GM12874 (cell line): Measurements from ENCODE around the gene FANCC.

Experiments used
- TF ChIP-seq, protein P1 (sequence below): IDR thresholded peaks from 2 replicates; pipeline ENCODE4 v1.5.1; 2011; ENCODE audit warnings: low read depth, mild to moderate bottlenecking, control low read depth, low read length, moderate library complexity; ENCODE audit not compliant: insufficient read depth

FANCC gene

DNA sequence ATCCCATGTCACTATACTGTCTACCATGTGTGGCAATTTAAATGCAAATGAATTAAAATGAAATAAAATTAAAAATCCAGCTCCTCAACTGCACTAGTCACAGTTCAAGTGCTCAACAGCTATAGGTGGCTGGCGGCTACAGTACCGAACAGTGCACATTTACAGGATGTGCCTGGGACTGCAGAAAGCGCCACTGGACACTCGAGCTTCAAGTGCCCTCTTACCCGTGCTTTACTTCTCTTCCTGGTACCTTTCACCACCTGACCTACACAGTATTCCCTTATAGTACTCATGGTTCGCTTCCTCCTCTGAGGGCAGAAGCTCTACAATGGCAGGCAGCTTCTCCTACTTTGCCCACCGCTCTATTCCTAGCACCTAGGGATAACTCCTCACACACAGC is 166.6 kb downstream of the FANCC start:
- TF ChIP-seq, protein P1, sequence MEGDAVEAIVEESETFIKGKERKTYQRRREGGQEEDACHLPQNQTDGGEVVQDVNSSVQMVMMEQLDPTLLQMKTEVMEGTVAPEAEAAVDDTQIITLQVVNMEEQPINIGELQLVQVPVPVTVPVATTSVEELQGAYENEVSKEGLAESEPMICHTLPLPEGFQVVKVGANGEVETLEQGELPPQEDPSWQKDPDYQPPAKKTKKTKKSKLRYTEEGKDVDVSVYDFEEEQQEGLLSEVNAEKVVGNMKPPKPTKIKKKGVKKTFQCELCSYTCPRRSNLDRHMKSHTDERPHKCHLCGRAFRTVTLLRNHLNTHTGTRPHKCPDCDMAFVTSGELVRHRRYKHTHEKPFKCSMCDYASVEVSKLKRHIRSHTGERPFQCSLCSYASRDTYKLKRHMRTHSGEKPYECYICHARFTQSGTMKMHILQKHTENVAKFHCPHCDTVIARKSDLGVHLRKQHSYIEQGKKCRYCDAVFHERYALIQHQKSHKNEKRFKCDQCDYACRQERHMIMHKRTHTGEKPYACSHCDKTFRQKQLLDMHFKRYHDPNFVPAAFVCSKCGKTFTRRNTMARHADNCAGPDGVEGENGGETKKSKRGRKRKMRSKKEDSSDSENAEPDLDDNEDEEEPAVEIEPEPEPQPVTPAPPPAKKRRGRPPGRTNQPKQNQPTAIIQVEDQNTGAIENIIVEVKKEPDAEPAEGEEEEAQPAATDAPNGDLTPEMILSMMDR: no peak

DNA sequence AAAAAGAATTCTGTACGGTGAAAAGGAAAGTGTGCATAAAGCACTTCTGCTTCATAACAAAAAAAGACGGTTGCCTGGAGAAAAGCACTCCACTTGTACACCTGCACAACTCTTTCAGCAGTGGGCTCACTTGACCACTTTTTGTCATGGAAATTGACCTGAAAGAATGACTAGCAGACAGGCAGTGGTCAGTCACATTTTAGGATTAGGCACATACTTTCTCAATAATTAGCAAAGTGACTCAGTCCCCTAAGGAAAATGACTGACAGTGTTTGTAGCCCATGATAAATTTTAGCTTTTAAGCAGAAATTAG is 169.3 kb downstream of the FANCC start:
- TF ChIP-seq, protein P1: no peak

DNA sequence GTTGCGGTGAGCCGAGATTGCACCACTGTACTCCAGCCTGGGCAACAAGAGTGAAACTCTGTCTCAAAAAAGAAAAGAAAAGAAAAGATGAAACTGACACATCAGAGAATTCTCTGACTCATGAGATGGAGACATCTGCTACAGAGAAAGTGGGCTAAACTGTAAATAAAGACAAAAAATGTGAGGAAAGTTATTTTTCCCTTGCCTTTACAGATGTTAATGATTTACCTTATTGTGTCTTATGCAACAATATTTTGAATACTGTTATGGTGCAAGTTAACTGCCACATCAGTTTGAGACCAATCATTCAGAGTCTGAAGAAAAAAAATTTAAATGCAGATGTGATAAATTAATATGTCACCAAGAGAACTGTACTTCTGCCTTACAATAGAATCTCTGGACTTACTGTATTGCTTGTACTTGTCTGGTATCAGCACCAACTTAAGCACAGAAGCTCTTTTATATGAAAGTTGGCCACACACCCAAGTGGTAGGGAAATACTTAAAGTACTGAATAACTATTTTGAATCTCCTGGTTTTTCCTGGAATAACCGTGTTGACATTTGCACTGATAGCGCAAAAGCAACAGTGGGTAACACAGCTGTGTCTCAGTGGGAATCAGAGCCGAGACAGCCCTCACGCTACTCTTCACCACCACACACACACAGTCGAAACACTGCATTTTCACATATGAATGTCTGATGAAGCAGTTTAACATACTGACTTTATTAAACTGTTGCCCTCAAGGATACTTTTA is 169.9 kb downstream of the FANCC start:
- TF ChIP-seq, protein P1: no peak

DNA sequence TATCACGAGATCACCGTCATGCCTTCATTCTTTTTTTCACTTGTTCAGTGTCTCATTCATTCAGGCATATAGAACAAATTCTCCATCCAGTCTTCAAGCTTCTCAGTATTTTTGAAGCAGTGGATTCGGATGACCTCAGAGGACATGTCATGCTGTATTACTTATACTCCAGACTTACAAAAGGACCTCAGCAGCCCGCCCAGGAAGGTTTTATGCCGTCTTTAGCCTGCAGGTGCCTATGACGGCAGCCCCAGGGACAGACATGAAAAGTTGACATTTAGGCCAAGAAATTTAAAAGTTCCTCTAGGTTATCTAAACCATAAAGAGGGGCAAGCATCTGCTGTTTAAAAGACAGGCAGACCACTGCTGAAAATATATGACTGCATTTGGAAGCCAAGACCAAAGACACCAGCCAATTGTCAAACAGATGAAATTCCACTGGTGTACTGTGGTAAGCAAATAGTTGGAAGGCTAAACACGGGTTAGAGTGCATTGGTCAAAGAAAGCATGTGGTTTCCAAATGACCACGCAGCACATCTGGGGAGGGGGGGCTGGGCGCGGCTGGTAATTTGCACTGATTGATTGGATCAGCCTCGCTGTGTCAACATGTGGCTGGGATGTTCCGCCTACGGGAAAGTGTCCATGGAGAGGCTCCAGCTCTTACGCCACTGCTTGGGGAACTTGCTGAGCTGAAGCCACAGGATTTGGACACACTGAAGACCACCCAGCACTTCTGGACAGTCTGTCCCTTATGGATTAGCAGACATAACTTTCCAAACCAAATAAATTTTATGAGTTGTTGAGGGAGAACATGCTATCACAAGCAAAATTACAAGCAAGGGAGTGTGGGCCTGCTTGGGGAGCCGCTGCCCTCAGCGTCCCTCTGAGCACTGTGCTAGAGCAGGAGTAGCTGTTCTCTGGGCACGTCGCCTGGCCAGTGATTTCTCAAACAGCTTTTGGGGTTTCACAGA is 173.6 kb downstream of the FANCC start:
- TF ChIP-seq, protein P1: no peak

DNA sequence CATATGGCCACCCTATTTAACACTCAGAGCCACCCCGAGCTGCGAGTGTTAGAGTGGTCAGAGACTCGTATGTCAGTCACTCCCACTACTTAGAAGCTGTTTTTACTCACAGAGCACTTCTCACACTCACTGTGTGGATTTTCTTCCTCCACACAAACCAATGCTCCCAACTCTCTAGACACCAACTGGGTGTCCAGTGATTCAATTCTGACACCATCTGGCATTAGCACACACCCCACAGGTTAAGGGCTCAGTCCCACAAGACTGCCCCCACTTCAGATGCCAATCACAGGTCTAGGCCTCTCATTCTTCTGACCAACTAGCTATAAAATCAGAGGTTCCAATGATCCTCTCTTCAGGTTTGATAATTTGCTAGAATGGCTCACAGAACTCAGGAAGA is 174.8 kb downstream of the FANCC start:
- TF ChIP-seq, protein P1: no peak

DNA sequence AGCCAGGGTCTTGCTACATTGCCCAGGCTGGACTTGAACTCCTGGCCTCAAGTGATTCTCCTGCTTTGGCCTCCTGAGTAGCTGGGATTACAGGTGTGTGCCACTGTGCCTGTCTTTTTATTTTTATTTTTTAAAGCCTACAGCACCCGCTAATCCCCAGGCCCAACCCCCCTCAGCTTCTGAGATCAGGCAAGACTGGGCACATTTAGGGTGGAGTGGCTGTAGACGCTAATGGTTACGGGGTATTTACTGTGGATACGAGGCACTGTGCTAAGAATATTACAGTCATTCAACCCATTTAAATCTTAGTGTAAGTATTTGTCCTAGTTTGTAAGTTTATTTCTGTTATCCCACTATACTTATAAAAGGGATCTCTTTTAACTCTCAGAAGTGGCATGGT is 175.2 kb downstream of the FANCC start:
- TF ChIP-seq, protein P1: no peak

DNA sequence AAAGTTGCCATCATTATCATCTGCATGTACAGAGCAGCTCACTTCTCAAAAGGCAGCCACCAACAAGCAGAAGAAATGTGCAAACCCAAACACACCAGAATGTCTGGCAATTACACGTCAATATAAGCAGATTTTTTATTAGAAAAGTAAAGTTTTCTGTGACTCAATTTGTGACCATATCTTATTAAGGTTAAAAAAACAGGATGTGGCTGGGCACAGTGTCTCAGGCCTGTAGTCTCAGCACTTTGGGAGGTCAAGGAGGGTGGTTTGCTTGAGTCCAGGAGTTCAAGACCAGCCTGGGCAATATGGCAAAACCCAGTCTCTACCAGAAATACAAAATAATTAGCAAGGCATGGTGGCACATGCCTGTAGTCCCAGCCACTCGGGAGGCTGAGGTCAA is 176.7 kb downstream of the FANCC start:
- TF ChIP-seq, protein P1: no peak
